GM12873 (cell line): ENCODE data around the gene KCNK17.

Source experiments
- TF ChIP-seq, protein P1 (sequence below): IDR thresholded peaks from 2 replicates; pipeline ENCODE4 v1.5.1; 2012; ENCODE audit warnings: low read depth, mild to moderate bottlenecking, moderate library complexity, low read length, control low read depth; ENCODE audit not compliant: insufficient read depth; ENCODE audit errors: missing control alignments

Gene KCNK17

GRCh38 chr6:39266375-39266774, 47.8 kb downstream of the KCNK17 start:
- TF ChIP-seq, protein P1, sequence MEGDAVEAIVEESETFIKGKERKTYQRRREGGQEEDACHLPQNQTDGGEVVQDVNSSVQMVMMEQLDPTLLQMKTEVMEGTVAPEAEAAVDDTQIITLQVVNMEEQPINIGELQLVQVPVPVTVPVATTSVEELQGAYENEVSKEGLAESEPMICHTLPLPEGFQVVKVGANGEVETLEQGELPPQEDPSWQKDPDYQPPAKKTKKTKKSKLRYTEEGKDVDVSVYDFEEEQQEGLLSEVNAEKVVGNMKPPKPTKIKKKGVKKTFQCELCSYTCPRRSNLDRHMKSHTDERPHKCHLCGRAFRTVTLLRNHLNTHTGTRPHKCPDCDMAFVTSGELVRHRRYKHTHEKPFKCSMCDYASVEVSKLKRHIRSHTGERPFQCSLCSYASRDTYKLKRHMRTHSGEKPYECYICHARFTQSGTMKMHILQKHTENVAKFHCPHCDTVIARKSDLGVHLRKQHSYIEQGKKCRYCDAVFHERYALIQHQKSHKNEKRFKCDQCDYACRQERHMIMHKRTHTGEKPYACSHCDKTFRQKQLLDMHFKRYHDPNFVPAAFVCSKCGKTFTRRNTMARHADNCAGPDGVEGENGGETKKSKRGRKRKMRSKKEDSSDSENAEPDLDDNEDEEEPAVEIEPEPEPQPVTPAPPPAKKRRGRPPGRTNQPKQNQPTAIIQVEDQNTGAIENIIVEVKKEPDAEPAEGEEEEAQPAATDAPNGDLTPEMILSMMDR = no peak

DNA sequence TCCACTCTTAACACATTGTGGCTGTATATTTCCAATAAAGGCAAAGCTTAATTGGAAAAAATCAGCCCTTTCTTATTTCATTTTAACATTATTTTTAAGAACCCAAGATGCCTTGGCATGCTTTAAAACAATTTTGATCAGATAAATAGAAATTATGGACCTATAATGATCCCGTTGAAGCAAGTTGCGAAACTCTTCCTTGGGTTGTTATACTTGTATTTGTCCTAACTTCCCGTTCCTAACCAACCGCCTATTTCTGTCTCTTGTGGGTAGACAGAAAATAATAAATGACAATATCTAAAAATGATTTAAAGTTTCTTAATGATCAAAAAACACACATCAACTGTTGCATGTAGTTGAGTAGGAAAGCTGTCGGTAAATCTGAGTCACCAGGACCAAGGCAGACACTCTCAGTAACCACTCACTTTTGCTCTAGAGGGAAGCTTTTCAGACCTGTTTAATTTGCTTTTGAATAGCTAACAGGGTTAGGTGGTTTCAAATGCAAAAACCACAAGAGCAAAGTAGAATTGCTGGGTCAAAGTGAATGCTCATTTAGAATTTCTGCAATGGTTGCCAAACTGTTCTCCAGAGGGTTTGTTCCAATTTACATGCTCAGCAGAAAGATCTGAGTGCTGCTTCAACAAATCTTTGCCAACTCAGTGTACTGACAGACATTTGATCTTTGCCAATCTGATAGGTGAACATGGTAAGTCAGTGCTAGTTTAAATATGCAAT, 50.7 kb downstream of the KCNK17 start:
- TF ChIP-seq, protein P1 = no peak

- TF ChIP-seq, protein P1 = no peak
Measured at GRCh38 chr6:39261751-39262150, 52.5 kb downstream of the KCNK17 start.

GRCh38 chr6:39260953-39261352, 53.3 kb downstream of the KCNK17 start:
- TF ChIP-seq, protein P1 = no peak

- TF ChIP-seq, protein P1 = no peak
Measured at GRCh38 chr6:39260456-39260855, 53.8 kb downstream of the KCNK17 start.

- TF ChIP-seq, protein P1 = no peak
Measured at GRCh38 chr6:39256294-39256940, 57.8 kb downstream of the KCNK17 start.

DNA sequence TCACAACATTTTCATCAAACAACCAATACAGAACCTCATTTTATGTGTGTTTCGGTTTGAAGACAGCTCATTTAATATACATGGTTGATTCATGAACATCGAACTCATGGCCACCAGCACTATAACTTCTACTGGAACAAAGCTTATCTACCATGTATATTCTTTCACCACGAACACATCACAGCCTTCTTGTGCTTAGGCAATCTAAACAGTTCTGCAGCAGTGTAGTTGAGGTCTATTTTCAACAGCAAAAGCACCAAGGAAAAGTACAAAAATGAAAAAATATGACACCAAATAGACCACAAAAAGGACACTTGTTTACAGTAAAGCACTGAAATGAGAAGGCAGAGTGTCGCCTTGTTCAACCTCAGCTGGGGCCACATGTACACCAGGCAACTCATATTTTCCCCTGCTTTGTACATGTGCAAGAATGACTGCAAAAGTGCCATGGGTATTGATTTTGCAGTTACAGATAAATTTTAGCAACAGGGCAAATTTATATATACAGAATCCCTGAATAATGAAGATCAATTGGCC, 59.2 kb downstream of the KCNK17 start:
- TF ChIP-seq, protein P1 = no peak
